Keratinocyte (primary cell): ENCODE results near the gene CCDC116. TPM values are rescaled to one million over a fixed set of nuclear protein-coding genes. Genes with fewer than 3 reads are reported as not detected.

Experiments
- DNase-seq: peaks from one replicate; pipeline ENCODE4 v3.0.0-alpha.2; 2011; ENCODE audit warnings: low read depth, missing footprints, low spot score
- FAIRE-seq: peaks from 2 replicates; lab custom pipeline; 2011; peaks lifted over from hg19 to GRCh38; lab: Jason Lieb, UNC
- H2AFZ ChIP-seq: 2 replicates; pipeline ENCODE4 v1.6.0; 2012; ENCODE audit warnings: low read length, control low read depth, inconsistent platforms; ENCODE audit not compliant: control insufficient read depth
- H3K27ac ChIP-seq: 2 replicates; pipeline ENCODE4 v1.5.1; 2011; ENCODE audit warnings: low read length; ENCODE audit not compliant: control insufficient read depth, insufficient read depth
- H3K27me3 ChIP-seq: 3 replicates; pipeline ENCODE4 v1.6.0; 2011; ENCODE audit warnings: low read length; ENCODE audit not compliant: control insufficient read depth, insufficient read depth; ENCODE audit errors: extremely low read depth
- H3K36me3 ChIP-seq, 2 experiments: 2 replicates in 1 of 2; 3 replicates in 1 of 2; pipeline ENCODE4 v1.5.1; 2011; ENCODE audit warnings: low read length in 2 of 2, mild to moderate bottlenecking in 1 of 2; ENCODE audit not compliant: control insufficient read depth in 2 of 2, insufficient read depth in 2 of 2; ENCODE audit errors: extremely low read depth in 1 of 2
- H3K4me1 ChIP-seq: 3 replicates; pipeline ENCODE4 v1.5.1; 2011; ENCODE audit warnings: low read length; ENCODE audit not compliant: control insufficient read depth, insufficient read depth; ENCODE audit errors: extremely low read depth
- H3K4me2 ChIP-seq: 3 replicates; pipeline ENCODE4 v1.6.0; 2011; ENCODE audit warnings: low read depth, low read length; ENCODE audit not compliant: control insufficient read depth, insufficient read depth; ENCODE audit errors: extremely low read depth
- H3K4me3 ChIP-seq, 3 experiments: fragments of 200-600 bp in 1 of 3; sonication (generic) in 1 of 3; 2 replicates in 2 of 3; 3 replicates in 1 of 3; pipeline ENCODE4 v1.5.1; 2011 to 2016; ENCODE audit warnings: low read length in 3 of 3, mild to moderate bottlenecking in 3 of 3, control low read depth in 2 of 3, inconsistent platforms in 1 of 3, low read depth in 1 of 3, mixed read lengths in 1 of 3, mixed run types in 1 of 3, moderate library complexity in 1 of 3; ENCODE audit not compliant: control insufficient read depth in 2 of 3, insufficient read depth in 2 of 3; ENCODE audit errors: extremely low read depth in 1 of 3
- H3K79me2 ChIP-seq: 2 replicates; pipeline ENCODE4 v1.6.0; 2012; ENCODE audit warnings: low read length; ENCODE audit not compliant: control insufficient read depth, insufficient read depth
- H3K9ac ChIP-seq: 3 replicates; pipeline ENCODE4 v1.6.0; 2011; ENCODE audit warnings: low read length; ENCODE audit not compliant: control insufficient read depth, insufficient read depth; ENCODE audit errors: extremely low read depth
- H3K9me1 ChIP-seq: 3 replicates; pipeline ENCODE4 v1.6.0; 2011; ENCODE audit warnings: low read length; ENCODE audit not compliant: control insufficient read depth, insufficient read depth; ENCODE audit errors: extremely low read depth
- H3K9me3 ChIP-seq: 2 replicates; pipeline ENCODE4 v1.5.1; 2012; ENCODE audit warnings: low read depth, low read length; ENCODE audit not compliant: control insufficient read depth
- H4K20me1 ChIP-seq: 3 replicates; pipeline ENCODE4 v1.6.0; 2011; ENCODE audit warnings: low read length; ENCODE audit not compliant: control insufficient read depth, insufficient read depth; ENCODE audit errors: extremely low read depth
- CTCF ChIP-seq, 3 experiments: IDR thresholded peaks in 1 of 3; conservative IDR thresholded peaks in 1 of 3; optimal IDR thresholded peaks in 1 of 3; 2 replicates in 2 of 3; 3 replicates in 1 of 3; pipeline versions ENCODE3 to v1.5.1; 2011; ENCODE audit warnings: low read length in 3 of 3, mild to moderate bottlenecking in 3 of 3, moderate library complexity in 2 of 3, control low read depth in 1 of 3, inconsistent platforms in 1 of 3; ENCODE audit not compliant: insufficient read depth in 2 of 3; ENCODE audit errors: extremely low read depth in 1 of 3
- EZH2 ChIP-seq: IDR thresholded peaks from one replicate; pipeline ENCODE4 v1.6.1; 2012; ENCODE audit warnings: inconsistent platforms, mild to moderate bottlenecking, low read length, moderate library complexity
- dilution Hi-C: fragments of 300-500 bp; cut with MboI; formaldehyde crosslinking; loops from one replicate; pipeline ENCODE4 v1.7.0; 2020; ENCODE audit warnings: low sequenced_read_pairs; ENCODE audit not compliant: extremely low pct_ligation_motif_present
- polyA plus RNA-seq, 5 experiments: library from polyadenylated mRNA; depleted of rRNA in 3 of 5; stranded (reverse) in 3 of 5; stranded (forward) in 1 of 5; unstranded in 1 of 5; fragments of >200 nt; gene quantifications; 1 replicate in 1 of 5; 2 replicates in 3 of 5; 3 replicates in 1 of 5; pipeline versions ENCODE4 v1.2.1 to v1.2.3, GENCODE V29; 2011 to 2012; ENCODE audit warnings: missing spikeins in 2 of 5, low read depth in 1 of 5, low replicate concordance in 1 of 5

Gene CCDC116
- polyA plus RNA-seq, 1 donor (not counting 4 experiments of a cell fraction or from before 2014, with no cell fraction given) = 0.03 TPM

GRCh38 chr22:21622919-21623647, 9.5 kb upstream of the CCDC116 start:
- peaks cover 28% of the 10 kb centered on the region for H4K20me1 ChIP-seq
- peaks cover 10 to 31% of the 10 kb centered on the region in 2 experiments for H3K36me3 ChIP-seq
- peak; percentile 17 for FAIRE-seq
- no peaks in the 10 kb centered on the region for H3K9me3 ChIP-seq
- peaks cover 58% of the 10 kb centered on the region for H3K79me2 ChIP-seq
- no peaks in the 10 kb centered on the region for H3K27me3 ChIP-seq
- no peak for TF ChIP-seq EZH2
- no peak for TF ChIP-seq CTCF (optimal IDR thresholded peaks at IDR 0.05 in 1 of 3, IDR thresholded peaks at IDR 0.05 in 1 of 3, conservative IDR thresholded peaks at IDR 0.05 in 1 of 3; ENCODE audit: extremely low read depth in 1 of 3, insufficient read depth in 2 of 3, low read length in 3 of 3)
- dilution Hi-C loops = no loop called here
- H3K9ac ChIP-seq = no peak overlapping the region
- peaks cover 10% of the 10 kb centered on the region for H3K4me1 ChIP-seq
- H3K4me2 ChIP-seq = no peak overlapping the region
- no peak overlapping the region for H2AFZ ChIP-seq
- no peak for DNase-seq
- H3K27ac ChIP-seq = no peak overlapping the region
- no peak overlapping the region for H3K4me3 ChIP-seq
- peaks cover 5% of the 10 kb centered on the region for H3K9me1 ChIP-seq

GRCh38 chr22:21623648-21623970, 9.0 kb upstream of the CCDC116 start:
- FAIRE-seq = no peak
- H4K20me1 ChIP-seq = peaks cover 28% of the 10 kb centered on the region

More at GRCh38 chr22:21623648-21623970, 9.0 kb upstream of the CCDC116 start:
- Histone ChIP-seq H3K9me1 (peaks cover 5% of the 10 kb centered on the region), H3K9ac (no peak overlapping the region), H2AFZ (no peak overlapping the region), H3K79me2 (peaks cover 62% of the 10 kb centered on the region), H3K4me3 (no peak overlapping the region), H3K4me2 (no peak overlapping the region), H3K4me1 (peaks cover 14% of the 10 kb centered on the region), H3K36me3 (peaks cover 11 to 35% of the 10 kb centered on the region in 2 experiments), H3K27ac (no peak overlapping the region), H3K9me3 (no peaks in the 10 kb centered on the region), H3K27me3 (no peaks in the 10 kb centered on the region)
- TF ChIP-seq CTCF (optimal IDR thresholded peaks at IDR 0.05 in 1 of 3, IDR thresholded peaks at IDR 0.05 in 1 of 3, conservative IDR thresholded peaks at IDR 0.05 in 1 of 3; ENCODE audit: extremely low read depth in 1 of 3, insufficient read depth in 2 of 3, low read length in 3 of 3) (no peak), EZH2 (no peak)
- dilution Hi-C loops = no loop called here
- DNase-seq = no peak
